Endothelial cell of umbilical vein (primary cell): Measurements from ENCODE around the gene AQP12B.

Experiments
- EZH2 ChIP-seq: IDR thresholded peaks from 2 replicates; pipeline ENCODE4 v1.6.1; 2012; ENCODE audit warnings: borderline replicate concordance, low read depth, mild to moderate bottlenecking, moderate library complexity, low read length, inconsistent platforms; ENCODE audit not compliant: severe bottlenecking
- GATA2 ChIP-seq: IDR thresholded peaks from 2 replicates; pipeline ENCODE4 v1.7.0; 2011; ENCODE audit warnings: low read depth, mild to moderate bottlenecking, moderate library complexity, mixed read lengths, low read length; ENCODE audit not compliant: insufficient read length, insufficient read depth
- JUN ChIP-seq: IDR thresholded peaks from 2 replicates; pipeline ENCODE4 v1.6.1; 2011; ENCODE audit warnings: borderline replicate concordance, low read depth; ENCODE audit not compliant: insufficient read length, insufficient read depth
- MYC ChIP-seq: IDR thresholded peaks from one replicate; pipeline ENCODE4 v1.6.1; 2011; ENCODE audit warnings: mild to moderate bottlenecking, low read depth, low read length
- POLR2A ChIP-seq: IDR thresholded peaks from 2 replicates; pipeline ENCODE4 v1.6.1; 2012; ENCODE audit warnings: low read depth, mild to moderate bottlenecking, control low read depth, low read length
- POLR2AphosphoS5 ChIP-seq: IDR thresholded peaks from 2 replicates; pipeline ENCODE4 v1.6.1; 2012; ENCODE audit warnings: low read depth, mild to moderate bottlenecking, control low read depth, low read length, moderate library complexity; ENCODE audit not compliant: insufficient read depth
- TF ChIP-seq, protein P1 (sequence below), 2 donors: IDR thresholded peaks; 1 replicate in 1 of 2; 2 replicates in 1 of 2; pipeline ENCODE4 v1.5.1; 2011; ENCODE audit warnings: low read length in 2 of 2, mild to moderate bottlenecking in 2 of 2, moderate library complexity in 2 of 2, control low read depth in 1 of 2, inconsistent platforms in 1 of 2, low read depth in 1 of 2; ENCODE audit not compliant: insufficient read depth in 1 of 2; ENCODE audit errors: extremely low read depth in 1 of 2
- TF ChIP-seq, protein P2 (sequence below): IDR thresholded peaks from 2 replicates; pipeline ENCODE4 v1.6.1; 2011; ENCODE audit not compliant: insufficient read depth, insufficient read length

DNA sequence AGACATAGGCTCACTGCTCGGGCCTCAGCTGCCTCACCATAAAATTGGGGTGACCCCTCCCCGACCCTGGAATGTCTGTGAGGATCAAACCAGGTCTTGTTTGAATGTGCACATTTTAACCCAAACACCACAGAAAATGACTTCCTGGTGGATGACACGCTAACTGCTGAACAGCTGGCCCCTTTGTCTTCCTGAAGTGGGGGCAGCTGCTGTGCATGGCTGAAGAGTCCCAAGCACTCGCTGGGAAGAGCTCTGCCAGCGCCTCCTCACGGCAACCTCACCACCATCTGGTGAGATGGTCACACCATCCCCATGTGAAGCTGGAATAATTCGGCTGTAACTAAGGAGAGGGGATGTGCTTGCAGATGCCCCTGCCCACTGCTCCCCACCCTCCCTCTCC lies 43.0 kb upstream of the AQP12B start:
- TF ChIP-seq, protein P1, sequence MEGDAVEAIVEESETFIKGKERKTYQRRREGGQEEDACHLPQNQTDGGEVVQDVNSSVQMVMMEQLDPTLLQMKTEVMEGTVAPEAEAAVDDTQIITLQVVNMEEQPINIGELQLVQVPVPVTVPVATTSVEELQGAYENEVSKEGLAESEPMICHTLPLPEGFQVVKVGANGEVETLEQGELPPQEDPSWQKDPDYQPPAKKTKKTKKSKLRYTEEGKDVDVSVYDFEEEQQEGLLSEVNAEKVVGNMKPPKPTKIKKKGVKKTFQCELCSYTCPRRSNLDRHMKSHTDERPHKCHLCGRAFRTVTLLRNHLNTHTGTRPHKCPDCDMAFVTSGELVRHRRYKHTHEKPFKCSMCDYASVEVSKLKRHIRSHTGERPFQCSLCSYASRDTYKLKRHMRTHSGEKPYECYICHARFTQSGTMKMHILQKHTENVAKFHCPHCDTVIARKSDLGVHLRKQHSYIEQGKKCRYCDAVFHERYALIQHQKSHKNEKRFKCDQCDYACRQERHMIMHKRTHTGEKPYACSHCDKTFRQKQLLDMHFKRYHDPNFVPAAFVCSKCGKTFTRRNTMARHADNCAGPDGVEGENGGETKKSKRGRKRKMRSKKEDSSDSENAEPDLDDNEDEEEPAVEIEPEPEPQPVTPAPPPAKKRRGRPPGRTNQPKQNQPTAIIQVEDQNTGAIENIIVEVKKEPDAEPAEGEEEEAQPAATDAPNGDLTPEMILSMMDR (IDR thresholded peaks at IDR 0.05; ENCODE audit: extremely low read depth in 1 of 2, insufficient read depth in 1 of 2, low read depth in 1 of 2, low read length in 2 of 2), result no peak
- TF ChIP-seq POLR2A, result no peak
- TF ChIP-seq MYC, result no peak
- no peak for TF ChIP-seq EZH2
- TF ChIP-seq, protein P2, sequence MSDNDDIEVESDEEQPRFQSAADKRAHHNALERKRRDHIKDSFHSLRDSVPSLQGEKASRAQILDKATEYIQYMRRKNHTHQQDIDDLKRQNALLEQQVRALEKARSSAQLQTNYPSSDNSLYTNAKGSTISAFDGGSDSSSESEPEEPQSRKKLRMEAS, result no peak
- no peak for TF ChIP-seq POLR2AphosphoS5
- TF ChIP-seq GATA2, result no peak
- no peak for TF ChIP-seq JUN
